K562 (cell line): ENCODE results near the gene NABP2. TPM values are rescaled to one million over a fixed set of nuclear protein-coding genes. Genes with fewer than 3 reads are reported as not detected.

Source experiments
- ELF2 ChIP-seq: fragments of 250-450 bp; sonication (Bioruptor Pico); IDR thresholded peaks from 2 replicates; pipeline ENCODE4 v1.5.0; 2021; ENCODE audit warnings: mild to moderate bottlenecking
- ESRRB ChIP-seq: fragments of 250-450 bp; sonication (Bioruptor Pico); IDR thresholded peaks from 2 replicates; pipeline ENCODE4 v1.5.0; 2020; ENCODE audit warnings: mild to moderate bottlenecking, moderate library complexity, borderline replicate concordance
- KLF16 ChIP-seq: IDR thresholded peaks from 2 replicates; pipeline ENCODE4 v1.6.1; 2016; ENCODE audit warnings: antibody characterized with exemption
- NFRKB ChIP-seq: fragments of 450-650 bp; IDR thresholded peaks from 2 replicates; pipeline ENCODE4 v1.6.1; 2016; ENCODE audit warnings: low read depth
- NR0B1 ChIP-seq: fragments of 450-650 bp; IDR thresholded peaks from one replicate; pipeline ENCODE4 v1.6.1; 2018; ENCODE audit warnings: mild to moderate bottlenecking, moderate library complexity; ENCODE audit not compliant: partially characterized antibody
- SIN3B ChIP-seq: fragments of 450-650 bp; IDR thresholded peaks from 2 replicates; pipeline ENCODE4 v1.6.1; 2017; ENCODE audit warnings: low read depth, mild to moderate bottlenecking, moderate library complexity
- TFAP4 ChIP-seq: sonication (generic); formaldehyde crosslinking; IDR thresholded peaks from 2 replicates; pipeline ENCODE4 v1.8.0; 2022; ENCODE audit warnings: missing genetic modification reagents, mild to moderate bottlenecking, moderate library complexity, borderline replicate concordance
- ZNF184 ChIP-seq: sonication (generic); formaldehyde crosslinking; IDR thresholded peaks from 2 replicates; pipeline ENCODE4 v1.5.0; 2020; ENCODE audit warnings: missing genetic modification reagents
- ZNF318 ChIP-seq, 2 experiments: fragments of 450-650 bp; IDR thresholded peaks; 2 replicates each; pipeline ENCODE4 v1.6.1; 2016; ENCODE audit warnings: mild to moderate bottlenecking in 2 of 2, borderline replicate concordance in 1 of 2, low read depth in 1 of 2, moderate library complexity in 1 of 2
- ZNF518B ChIP-seq: fragments of 250-450 bp; sonication (Bioruptor Pico); IDR thresholded peaks from 2 replicates; pipeline ENCODE4 v1.5.0; 2021; ENCODE audit warnings: mild to moderate bottlenecking, moderate library complexity
- ZNF668 ChIP-seq: fragments of 250-450 bp; sonication (Bioruptor Pico); IDR thresholded peaks from 2 replicates; pipeline ENCODE4 v1.8.0; 2022; ENCODE audit warnings: mild to moderate bottlenecking, inconsistent platforms
- polyA plus RNA-seq, 8 experiments: library from polyadenylated mRNA; depleted of rRNA in 4 of 8; stranded (reverse) in 5 of 8; unstranded in 3 of 8; fragments of >200 nt; fragmentation: Nextera tagmentation in 2 of 8; fragmentation: Illumina TruSeq in 1 of 8; extraction: Ambion mirVana in 2 of 8; extraction: Trizol in 1 of 8; gene quantifications; 2 replicates each; pipeline versions ENCODE4 v1.2.1 to v1.2.3, GENCODE V29; 2011 to 2014; ENCODE audit warnings: inconsistent platforms in 1 of 8, missing spikeins in 1 of 8
- total RNA-seq, 7 experiments: library from RNA; depleted of rRNA in 6 of 7; stranded (reverse); fragments of >200 nt in 6 of 7; fragmentation: Illumina TruSeq in 2 of 7; extraction: Trizol in 2 of 7; gene quantifications; 2 replicates each; pipeline versions ENCODE4 v1.2.1 to v1.2.3, GENCODE V29; 2011 to 2021; ENCODE audit warnings: low replicate concordance in 1 of 7

Gene NABP2
- total and polyA plus RNA-seq, 9 of the 15 experiments (the other 6 are each of a cell fraction or from before 2014, with no cell fraction given), result 11.3 to 60.6 (median 43.5) TPM

GRCh38 chr12:56189918-56190694 lies 34.0 kb upstream of the NABP2 start (continued):
- TF ChIP-seq TFAP4 (CRISPR knock-in tag) (peak; percentile 77), ESRRB (no peak), ZNF668 (no peak), NFRKB (peak; percentile 73; the same call in 1 of the 2 replicates), SIN3B (0 out of 2 replicates have a peak, but pooled peaks have one; percentile 19), NR0B1 (no peak), ZNF318 (IDR thresholded peaks at IDR 0.05; ENCODE audit: borderline replicate concordance in 1 of 2, low read depth in 1 of 2) (no peak), ELF2 (CRISPR knock-in tag) (peak; percentile 76; the same call in 1 of the 2 replicates), KLF16 (no peak), ZNF518B (no peak), ZNF184 (CRISPR knock-in tag) (no peak)
